Natural killer cell (primary cell): ENCODE results near the gene VWA8. TPM values are rescaled to one million over a fixed set of nuclear protein-coding genes. Genes with fewer than 3 reads are reported as not detected.
"Not testable (repeated sequence)": the region's sequence is repeated elsewhere in the genome, so short reads cannot be mapped to it uniquely, and the experiment has no call there.

Experiments
- ATAC-seq, 3 donors: fragments of 150-1000 bp in 2 of 3; fragments of 200-7000 bp in 1 of 3; cut with Tn5 transposase; 1 replicate in 1 of 3; 2 replicates in 2 of 3; pipeline ENCODE4 v1.10.0; 2021; ENCODE audit warnings: mild to moderate bottlenecking in 2 of 3, moderate library complexity in 2 of 3
- DNase-seq, 2 donors: peaks; one replicate each; pipeline versions ENCODE4 v3.0.0 to v3.0.0-alpha.2; 2013 to 2021; ENCODE audit warnings: mixed read lengths in 1 of 2
- H3K27ac ChIP-seq: one replicate; pipeline ENCODE4 v1.5.1; 2013; ENCODE audit warnings: mild to moderate bottlenecking, low read length
- H3K27me3 ChIP-seq: one replicate; pipeline ENCODE4 v1.6.1; 2013; ENCODE audit warnings: low read length; ENCODE audit not compliant: control insufficient read depth, insufficient read depth
- H3K36me3 ChIP-seq: one replicate; pipeline ENCODE4 v1.6.1; 2013; ENCODE audit warnings: low read length; ENCODE audit not compliant: control insufficient read depth, insufficient read depth
- H3K4me1 ChIP-seq: one replicate; pipeline ENCODE4 v1.6.1; 2013; ENCODE audit warnings: low read length; ENCODE audit not compliant: control insufficient read depth, insufficient read depth
- H3K4me3 ChIP-seq: one replicate; pipeline ENCODE4 v1.5.1; 2013; ENCODE audit warnings: low read length
- H3K9me3 ChIP-seq: one replicate; pipeline ENCODE4 v1.6.1; 2013; ENCODE audit warnings: low read length; ENCODE audit not compliant: control insufficient read depth, insufficient read depth
- H3K27ac Mint-ChIP-seq, 2 donors: one replicate each; pipeline ENCODE4 v1.8.0; 2022; ENCODE audit warnings: mild to moderate bottlenecking in 2 of 2, mixed read lengths in 2 of 2, moderate library complexity in 1 of 2
- H3K27me3 Mint-ChIP-seq, 2 donors: one replicate each; pipeline ENCODE4 v1.8.0; 2022; ENCODE audit warnings: low read depth in 2 of 2, mixed read lengths in 2 of 2
- H3K36me3 Mint-ChIP-seq: one replicate; pipeline ENCODE4 v1.8.0; 2022; ENCODE audit warnings: mixed read lengths
- H3K4me1 Mint-ChIP-seq, 2 donors: one replicate each; pipeline ENCODE4 v1.8.0; 2022; ENCODE audit warnings: mixed read lengths in 2 of 2
- H3K4me3 Mint-ChIP-seq: one replicate; pipeline ENCODE4 v1.8.0; 2022; ENCODE audit warnings: mild to moderate bottlenecking, moderate library complexity, mixed read lengths
- H3K9me3 Mint-ChIP-seq, 2 donors: one replicate each; pipeline ENCODE4 v1.8.0; 2022; ENCODE audit warnings: mixed read lengths in 2 of 2
- WGBS: methylation state at CpG from one replicate; pipeline ENCODE4 v1.1.7; 2013; ENCODE audit warnings: missing lambda C conversion rate; ENCODE audit not compliant: insufficient coverage; 5-methylcytosine and 5-hydroxymethylcytosine counted together
- intact Hi-C: fragments of 100-400 bp; cut with micrococcal nuclease; formaldehyde crosslinking; loops from one replicate; pipeline ENCODE4 v1.14.2; 2022
- total RNA-seq, 4 donors: library from RNA; stranded (reverse); fragments of 120-200 nt in 1 of 4; gene quantifications; one replicate each; pipeline versions ENCODE4 v1.2.3 to v1.2.4, GENCODE V29; 2013 to 2022
- TF ChIP-seq, protein P1 (sequence below): fragments of 200-600 bp; IDR thresholded peaks from one replicate; pipeline ENCODE4 v1.8.0; 2022; ENCODE audit warnings: antibody characterized with exemption

The VWA8 gene
- total RNA-seq, 3 donors from 2014 or later (not counting 1 experiment from before 2014, with no cell fraction given): 21.9 to 27.5 (median 22.6) TPM

DNA sequence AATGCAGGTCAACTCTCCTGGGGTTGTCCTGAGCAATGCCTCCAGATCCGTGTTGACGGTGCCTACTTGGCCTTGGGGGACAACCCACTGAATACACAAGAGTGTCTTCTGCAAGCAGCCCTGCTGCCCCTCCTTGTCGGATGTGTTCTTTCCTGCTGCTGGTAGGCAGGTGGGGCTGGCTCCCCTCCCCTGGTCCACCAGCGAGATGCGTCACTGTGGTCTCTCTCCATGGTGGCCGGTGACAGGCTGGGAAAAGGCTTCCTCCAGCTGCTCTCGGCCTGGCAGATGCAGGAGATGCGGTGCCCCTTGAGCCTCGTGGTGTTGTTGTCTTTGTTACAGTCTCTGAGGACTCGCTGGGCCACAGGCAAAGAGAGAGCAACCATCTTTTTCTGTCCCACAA is 418.6 kb downstream of the VWA8 start:
- peaks cover 6 to 14% of the 10 kb centered on the region in 2 donors for H3K27me3 Mint-ChIP-seq
- H3K4me3 ChIP-seq: no peak overlapping the region
- no peaks in the 10 kb centered on the region for H3K9me3 Mint-ChIP-seq
- H3K9me3 ChIP-seq: no peaks in the 10 kb centered on the region
- H3K36me3 Mint-ChIP-seq: no peaks in the 10 kb centered on the region
- intact Hi-C loops: no loop called here
- TF ChIP-seq, protein P1, sequence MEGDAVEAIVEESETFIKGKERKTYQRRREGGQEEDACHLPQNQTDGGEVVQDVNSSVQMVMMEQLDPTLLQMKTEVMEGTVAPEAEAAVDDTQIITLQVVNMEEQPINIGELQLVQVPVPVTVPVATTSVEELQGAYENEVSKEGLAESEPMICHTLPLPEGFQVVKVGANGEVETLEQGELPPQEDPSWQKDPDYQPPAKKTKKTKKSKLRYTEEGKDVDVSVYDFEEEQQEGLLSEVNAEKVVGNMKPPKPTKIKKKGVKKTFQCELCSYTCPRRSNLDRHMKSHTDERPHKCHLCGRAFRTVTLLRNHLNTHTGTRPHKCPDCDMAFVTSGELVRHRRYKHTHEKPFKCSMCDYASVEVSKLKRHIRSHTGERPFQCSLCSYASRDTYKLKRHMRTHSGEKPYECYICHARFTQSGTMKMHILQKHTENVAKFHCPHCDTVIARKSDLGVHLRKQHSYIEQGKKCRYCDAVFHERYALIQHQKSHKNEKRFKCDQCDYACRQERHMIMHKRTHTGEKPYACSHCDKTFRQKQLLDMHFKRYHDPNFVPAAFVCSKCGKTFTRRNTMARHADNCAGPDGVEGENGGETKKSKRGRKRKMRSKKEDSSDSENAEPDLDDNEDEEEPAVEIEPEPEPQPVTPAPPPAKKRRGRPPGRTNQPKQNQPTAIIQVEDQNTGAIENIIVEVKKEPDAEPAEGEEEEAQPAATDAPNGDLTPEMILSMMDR: no peak
- no peak for DNase-seq
- H3K27ac Mint-ChIP-seq: no peak overlapping the region
- no peaks in the 10 kb centered on the region for H3K4me1 ChIP-seq
- H3K4me3 Mint-ChIP-seq: no peak overlapping the region
- H3K27ac ChIP-seq: no peak overlapping the region
- no peak for ATAC-seq
- 93% methylated on average over 10 of the region's 10 CpGs for WGBS
- no peaks in the 10 kb centered on the region for H3K27me3 ChIP-seq
- no peaks in the 10 kb centered on the region for H3K4me1 Mint-ChIP-seq
- no peaks in the 10 kb centered on the region for H3K36me3 ChIP-seq

DNA sequence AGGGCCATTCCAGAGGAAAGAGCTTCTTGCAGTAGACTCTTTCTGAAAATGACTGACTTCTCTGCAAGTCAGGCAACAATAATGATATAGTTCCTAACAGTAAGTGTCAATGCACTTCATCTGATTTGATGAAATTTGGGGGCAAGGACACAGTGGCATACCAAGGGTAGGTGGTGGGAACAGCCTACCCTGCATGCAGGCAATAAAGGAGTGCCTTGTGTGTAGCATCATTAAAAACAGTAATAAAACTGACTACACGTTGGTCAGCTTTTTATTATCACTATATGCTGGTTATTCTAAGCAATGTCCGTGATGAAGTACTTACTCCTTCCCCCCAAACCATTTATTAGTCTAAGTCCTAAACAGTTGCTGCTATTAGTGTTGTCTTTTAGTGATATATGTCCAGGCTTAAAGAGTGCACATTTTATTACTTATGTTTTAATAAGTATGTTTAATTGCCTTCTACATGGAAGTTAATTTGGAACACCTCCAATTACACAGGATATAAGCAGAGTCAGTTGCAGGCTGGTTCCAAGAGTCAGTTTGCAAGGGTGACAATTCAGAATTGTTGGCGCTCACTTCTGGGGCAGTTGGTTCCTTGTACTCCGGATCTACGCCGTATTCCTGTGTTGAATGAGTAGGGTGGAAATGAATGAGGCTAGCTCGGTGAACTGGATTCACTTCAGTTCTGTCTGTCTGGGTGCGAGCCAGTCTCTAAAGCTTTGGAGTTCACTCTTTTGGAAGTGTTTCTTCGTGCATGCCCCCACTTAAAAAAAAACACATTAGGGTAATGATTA is 419.6 kb downstream of the VWA8 start:
- H3K27ac ChIP-seq: no peak overlapping the region
- H3K27me3 Mint-ChIP-seq: peaks cover 6 to 14% of the 10 kb centered on the region in 2 donors
- no peak overlapping the region for H3K4me3 ChIP-seq
- H3K9me3 Mint-ChIP-seq: no peaks in the 10 kb centered on the region
- intact Hi-C loops: no loop called here
- H3K4me1 Mint-ChIP-seq: no peaks in the 10 kb centered on the region
- TF ChIP-seq, protein P1: no peak
- no peaks in the 10 kb centered on the region for H3K9me3 ChIP-seq
- no peak overlapping the region for H3K27ac Mint-ChIP-seq
- H3K36me3 Mint-ChIP-seq: no peaks in the 10 kb centered on the region
- no peaks in the 10 kb centered on the region for H3K36me3 ChIP-seq
- no peaks in the 10 kb centered on the region for H3K27me3 ChIP-seq
- H3K4me3 Mint-ChIP-seq: no peak overlapping the region
- H3K4me1 ChIP-seq: no peaks in the 10 kb centered on the region
- DNase-seq (no peak), ATAC-seq (no peak)
- WGBS: 96% methylated on average over 7 of the region's 9 CpGs

DNA sequence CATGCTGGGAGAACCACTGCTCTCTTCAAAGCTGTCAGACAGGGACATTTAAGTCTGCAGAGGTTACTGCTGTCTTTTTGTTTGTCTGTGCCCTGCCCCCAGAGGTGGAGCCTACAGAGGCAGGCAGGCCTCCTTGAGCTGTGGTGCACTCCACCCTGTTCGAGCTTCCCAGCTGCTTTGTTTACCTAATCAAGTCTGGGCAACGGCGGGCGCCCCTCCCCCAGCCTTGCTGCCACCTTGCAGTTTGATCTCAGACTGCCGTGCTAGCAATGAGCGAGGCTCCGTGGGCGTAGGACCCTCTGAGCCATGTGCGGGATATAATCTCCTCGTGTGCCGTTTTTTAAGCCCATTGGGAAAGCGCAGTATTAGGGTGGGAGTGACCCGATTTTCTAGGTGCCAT is 420.7 kb downstream of the VWA8 start:
- H3K36me3 ChIP-seq, H3K9me3 ChIP-seq, H3K27me3 ChIP-seq, H3K4me1 ChIP-seq, H3K4me3 Mint-ChIP-seq, H3K36me3 Mint-ChIP-seq, ATAC-seq, H3K27ac ChIP-seq, H3K27ac Mint-ChIP-seq, H3K9me3 Mint-ChIP-seq, H3K4me3 ChIP-seq, H3K4me1 Mint-ChIP-seq, intact Hi-C loops: not testable (repeated sequence)
- H3K27me3 Mint-ChIP-seq: peaks cover 6 to 14% of the 10 kb centered on the region in 2 donors
- WGBS: 89% methylated on average over 13 of the region's 13 CpGs
- DNase-seq: peak in 1 of 2 donors; percentile 38

DNA sequence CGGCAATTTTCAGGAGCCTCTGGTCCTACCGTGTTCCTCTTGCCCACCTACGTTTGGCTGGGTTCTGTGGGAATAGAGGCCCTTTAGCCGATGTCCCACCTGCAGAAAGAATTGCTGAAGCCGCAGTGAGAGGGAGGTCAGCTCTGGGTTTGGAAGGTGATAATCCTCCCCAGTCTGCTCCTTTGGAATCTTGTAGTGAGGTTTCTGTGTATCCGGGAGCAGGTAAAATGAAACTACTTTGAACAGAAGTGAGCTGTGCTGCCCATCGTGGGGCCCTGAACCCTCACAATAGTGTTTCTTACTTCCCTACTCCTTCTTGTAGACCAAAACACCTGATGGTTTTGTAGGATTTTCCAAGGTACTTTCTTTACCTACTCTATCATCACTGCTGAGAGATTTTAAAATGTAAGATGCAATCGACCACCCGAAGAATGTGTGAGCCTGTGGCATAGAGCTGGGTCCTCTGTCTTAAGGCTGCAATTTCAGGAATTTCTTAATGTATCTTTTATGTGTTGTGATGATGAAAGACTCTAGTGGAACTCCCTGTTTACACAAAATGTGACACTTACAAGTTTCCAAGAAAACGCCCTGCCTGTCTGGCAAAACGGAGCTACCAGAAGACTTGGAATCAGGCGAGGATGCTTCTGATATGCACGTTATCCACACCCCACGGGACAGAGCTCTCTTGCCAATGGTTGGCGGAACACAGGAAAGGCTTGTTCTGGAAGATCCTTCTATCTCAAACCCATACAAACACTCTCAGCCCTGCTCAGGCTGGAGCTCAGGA is 427.4 kb downstream of the VWA8 start:
- no peaks in the 10 kb centered on the region for H3K27me3 ChIP-seq
- intact Hi-C loops: no loop called here
- Mint-ChIP-seq H3K36me3 (no peaks in the 10 kb centered on the region), H3K4me3 (no peak overlapping the region), H3K9me3 (no peaks in the 10 kb centered on the region), H3K4me1 (no peaks in the 10 kb centered on the region), H3K27me3 (peaks cover 3 to 6% of the 10 kb centered on the region in 2 donors), H3K27ac (no peak overlapping the region)
- no peaks in the 10 kb centered on the region for H3K4me1 ChIP-seq
- H3K27ac ChIP-seq: no peak overlapping the region
- DNase-seq: no peak
- TF ChIP-seq, protein P1: no peak
- no peaks in the 10 kb centered on the region for H3K36me3 ChIP-seq
- H3K4me3 ChIP-seq: no peak overlapping the region
- H3K9me3 ChIP-seq: no peaks in the 10 kb centered on the region
- ATAC-seq: no peak
- WGBS: 90% methylated on average over 14 of the region's 15 CpGs
